ENCODE data around the gene TESK1. TPM values are rescaled to one million over a fixed set of nuclear protein-coding genes. Genes with fewer than 3 reads are reported as not detected.

The TESK1 gene
- total RNA-seq, 1 donor from 2014 or later = 34.2 TPM

DNA sequence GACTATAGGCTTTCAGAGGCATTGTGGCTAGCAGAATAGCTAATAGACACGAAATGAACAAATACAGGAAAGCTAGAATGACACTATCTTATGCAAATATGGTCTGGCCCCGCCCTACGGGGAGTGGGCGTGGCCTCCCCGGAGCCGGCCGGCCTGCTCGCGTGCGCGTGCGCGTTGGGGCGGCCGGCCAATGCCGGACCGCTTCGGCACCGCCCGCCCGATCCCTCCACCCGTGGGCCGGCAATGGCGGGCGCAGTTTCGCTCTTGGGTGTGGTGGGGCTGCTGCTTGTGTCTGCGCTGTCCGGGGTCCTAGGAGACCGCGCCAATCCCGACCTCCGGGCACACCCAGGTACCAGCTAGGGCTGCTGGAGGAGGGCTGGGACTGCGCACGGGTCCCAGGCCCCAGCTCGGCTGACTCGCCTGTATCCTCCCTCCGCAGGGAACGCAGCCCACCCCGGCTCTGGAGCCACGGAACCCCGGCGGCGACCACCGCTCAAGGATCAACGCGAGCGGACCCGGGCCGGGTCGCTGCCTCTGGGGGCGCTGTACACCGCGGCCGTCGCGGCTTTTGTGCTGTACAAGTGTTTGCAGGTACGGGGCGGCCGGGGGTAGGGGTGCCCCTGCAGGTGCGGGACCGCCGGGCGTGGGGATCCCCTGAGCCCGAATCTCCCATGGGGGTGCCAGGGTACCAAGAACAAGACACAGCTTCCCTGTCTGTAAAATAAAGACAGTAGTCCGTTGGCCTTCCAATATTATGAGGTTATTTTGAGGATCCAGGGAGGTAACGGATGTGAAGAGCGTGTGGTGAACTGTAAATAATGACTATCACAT lies 53.3 kb downstream of the TESK1 start, which contains the start of gene CCDC107:
TSS of gene CCDC107 (plus strand) at position 156 of the 831 bp plus-strand sequence. CDS start at position 244, 88 bp downstream.
- peak; percentile 93 for DNase-seq (ENCODE audit: low spot score)
- intact Hi-C loops (cut with DNase I) = loop anchor here (2.0 to 5.0 kb wide), 3 partner anchors 32 to 154 kb away; partner anchors contain the start of genes SPAG8 and TESK1

- intact Hi-C loops (cut with DNase I) = loop anchor here (2.0 to 5.0 kb wide), 3 partner anchors 32 to 153 kb away; partner anchors contain the start of genes SPAG8 and TESK1
Observed at GRCh38 chr9:35658968-35659220, 53.8 kb downstream of the TESK1 start.

GRCh38 chr9:35659340-35659739 lies 54.3 kb downstream of the TESK1 start:
- DNase-seq (ENCODE audit: low spot score) = peak; percentile 44
- intact Hi-C loops (cut with DNase I) = loop anchor here (2.0 to 5.0 kb wide), 3 partner anchors 31 to 153 kb away; partner anchors contain the start of genes SPAG8 and TESK1

More at GRCh38 chr9:35658968-35659220, 53.8 kb downstream of the TESK1 start:
- DNase-seq (ENCODE audit: low spot score) = peak; percentile 64

Small RNAs within 50 kb of the gene (microRNA-seq; reads per million reads assigned to microRNA genes)
- not detected for gene MIR4667

Other genes with a start within 250 kb of the TESK1 start
- 44.5 TPM for gene RUSC2, start 115.2 kb upstream of the TESK1 start, total RNA-seq
- gene CD72, start 13.2 kb downstream of the TESK1 start, total RNA-seq = 0.59 TPM
- gene SIT1, start 45.7 kb downstream of the TESK1 start, total RNA-seq = not detected
- gene RMRP, start 52.8 kb downstream of the TESK1 start, total RNA-seq = 10,677 TPM
- 47.7 TPM for gene CCDC107, start 53.0 kb downstream of the TESK1 start, total RNA-seq
- gene ARHGEF39, start 59.9 kb downstream of the TESK1 start, total RNA-seq = 0.48 TPM
- gene CA9, start 68.7 kb downstream of the TESK1 start, total RNA-seq = 0.48 TPM
- gene TPM2, start 84.7 kb downstream of the TESK1 start, total RNA-seq = 690 TPM
- 291 TPM for gene TLN1, start 126.9 kb downstream of the TESK1 start, total RNA-seq
- 25.0 TPM for gene CREB3, start 127.4 kb downstream of the TESK1 start, total RNA-seq
- 98.6 TPM for gene GBA2, start 144.0 kb downstream of the TESK1 start, total RNA-seq
- 40.0 TPM for gene RGP1, start 144.0 kb downstream of the TESK1 start, total RNA-seq
- not detected for gene MSMP, start 149.0 kb downstream of the TESK1 start, total RNA-seq
- gene NPR2, start 186.3 kb downstream of the TESK1 start, total RNA-seq = 20.4 TPM
- 3.5 TPM for gene SPAG8, start 207.0 kb downstream of the TESK1 start, total RNA-seq
- gene HINT2, start 209.8 kb downstream of the TESK1 start, total RNA-seq = 57.6 TPM
- gene FAM221B, start 223.5 kb downstream of the TESK1 start, total RNA-seq = not detected
- 22.0 TPM for gene TMEM8B, start 224.0 kb downstream of the TESK1 start, total RNA-seq

Measured in cardiac septum (tissue), 1 donor.